Fibroblast of skin of abdomen (primary cell): Measurements from ENCODE around the gene RAD9B.

Experiments
- DNase-seq: peaks from one replicate; pipeline ENCODE4 v3.0.0-alpha.2; 2013

Gene RAD9B

GRCh38 chr12:110528277-110528839 lies 26.2 kb downstream of the RAD9B start:
- DNase-seq: no peak

GRCh38 chr12:110530511-110530910 lies 28.4 kb downstream of the RAD9B start:
- no peak for DNase-seq

GRCh38 chr12:110531741-110532333 lies 29.7 kb downstream of the RAD9B start:
- peak; percentile 74 for DNase-seq

- no peak for DNase-seq
These were observed 30.5 kb downstream of the RAD9B start for GRCh38 chr12:110532644-110533043.

GRCh38 chr12:110533607-110534006 lies 31.5 kb downstream of the RAD9B start:
- DNase-seq: no peak

GRCh38 chr12:110534811-110535210 lies 32.7 kb downstream of the RAD9B start:
- no peak for DNase-seq

- no peak for DNase-seq
These were observed 34.9 kb downstream of the RAD9B start for GRCh38 chr12:110536834-110537604.

- no peak for DNase-seq
These were observed 35.7 kb downstream of the RAD9B start for GRCh38 chr12:110537605-110538409.

- DNase-seq: no peak
These were observed 36.9 kb downstream of the RAD9B start for GRCh38 chr12:110538869-110539622.

GRCh38 chr12:110540048-110540447 lies 37.9 kb downstream of the RAD9B start:
- DNase-seq: no peak

- peak; percentile 40 for DNase-seq
These were observed 41.3 kb downstream of the RAD9B start for GRCh38 chr12:110543252-110543959.

- no peak for DNase-seq
These were observed 41.8 kb downstream of the RAD9B start for GRCh38 chr12:110543965-110544364.

- peak; percentile 96 for DNase-seq
These were observed 43.1 kb downstream of the RAD9B start for GRCh38 chr12:110545259-110545658.

- no peak for DNase-seq
These were observed 43.7 kb downstream of the RAD9B start for GRCh38 chr12:110545812-110546211.

- DNase-seq: peak; percentile 95
These were observed 44.2 kb downstream of the RAD9B start for GRCh38 chr12:110546339-110546738.

GRCh38 chr12:110547090-110547489 lies 45.0 kb downstream of the RAD9B start:
- DNase-seq: no peak

- peak; percentile 72 for DNase-seq
These were observed 46.5 kb downstream of the RAD9B start for GRCh38 chr12:110548678-110549077.

- DNase-seq: no peak
These were observed 47.6 kb downstream of the RAD9B start for GRCh38 chr12:110549716-110550115.

GRCh38 chr12:110550981-110551380 lies 48.9 kb downstream of the RAD9B start:
- DNase-seq: no peak
